DOHH2 (cell line): ENCODE measurements around the gene HMGN1.

Experiments used
- EZH2phosphoT487 ChIP-seq: fragments of 200-600 bp; sonication (generic); IDR thresholded peaks from 2 replicates; pipeline ENCODE4 v1.6.1; 2017; ENCODE audit warnings: borderline replicate concordance, mild to moderate bottlenecking, antibody characterized with exemption, low read length, moderate library complexity, mixed read lengths
- TF ChIP-seq, protein P1 (sequence below): fragments of 200-600 bp; sonication (generic); IDR thresholded peaks from one replicate; pipeline ENCODE4 v1.5.1; 2014; ENCODE audit warnings: antibody characterized with exemption, mild to moderate bottlenecking, low read depth, low read length; ENCODE audit not compliant: poor library complexity, severe bottlenecking

DNA sequence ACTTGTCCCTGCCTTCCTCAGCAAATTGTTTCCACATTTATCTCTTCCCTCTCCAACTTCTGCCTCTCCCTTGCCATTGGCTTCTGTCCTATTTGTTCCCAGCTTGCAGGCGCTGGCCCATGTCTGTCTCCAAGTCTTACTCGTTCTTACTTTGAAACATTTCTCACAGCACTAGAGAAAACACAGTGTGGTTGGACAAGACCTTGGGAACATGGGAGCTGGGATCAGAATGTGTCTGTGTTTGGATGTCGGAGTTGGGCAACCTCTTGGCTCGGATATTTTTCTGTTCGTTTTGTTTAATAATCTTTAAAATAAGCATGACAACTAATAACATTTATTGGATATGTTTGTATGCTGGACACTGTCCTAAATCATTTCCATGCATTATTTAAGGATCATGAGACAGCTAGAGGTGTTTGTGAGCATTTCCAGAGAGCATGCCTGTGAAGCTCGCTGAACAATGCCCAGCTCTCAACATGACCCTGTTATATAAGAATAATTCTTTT is 29.6 kb downstream of the HMGN1 start:
- TF ChIP-seq, protein P1, sequence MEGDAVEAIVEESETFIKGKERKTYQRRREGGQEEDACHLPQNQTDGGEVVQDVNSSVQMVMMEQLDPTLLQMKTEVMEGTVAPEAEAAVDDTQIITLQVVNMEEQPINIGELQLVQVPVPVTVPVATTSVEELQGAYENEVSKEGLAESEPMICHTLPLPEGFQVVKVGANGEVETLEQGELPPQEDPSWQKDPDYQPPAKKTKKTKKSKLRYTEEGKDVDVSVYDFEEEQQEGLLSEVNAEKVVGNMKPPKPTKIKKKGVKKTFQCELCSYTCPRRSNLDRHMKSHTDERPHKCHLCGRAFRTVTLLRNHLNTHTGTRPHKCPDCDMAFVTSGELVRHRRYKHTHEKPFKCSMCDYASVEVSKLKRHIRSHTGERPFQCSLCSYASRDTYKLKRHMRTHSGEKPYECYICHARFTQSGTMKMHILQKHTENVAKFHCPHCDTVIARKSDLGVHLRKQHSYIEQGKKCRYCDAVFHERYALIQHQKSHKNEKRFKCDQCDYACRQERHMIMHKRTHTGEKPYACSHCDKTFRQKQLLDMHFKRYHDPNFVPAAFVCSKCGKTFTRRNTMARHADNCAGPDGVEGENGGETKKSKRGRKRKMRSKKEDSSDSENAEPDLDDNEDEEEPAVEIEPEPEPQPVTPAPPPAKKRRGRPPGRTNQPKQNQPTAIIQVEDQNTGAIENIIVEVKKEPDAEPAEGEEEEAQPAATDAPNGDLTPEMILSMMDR = no peak
- TF ChIP-seq EZH2phosphoT487 = no peak
